Hindlimb muscle (tissue), 1 donor: ENCODE measurements around the gene KCNB1. TPM values are rescaled to one million over a fixed set of nuclear protein-coding genes. Genes with fewer than 3 reads are reported as not detected.
"Not testable (repeated sequence)": the region's sequence is repeated elsewhere in the genome, so short reads cannot be mapped to it uniquely, and the experiment has no call there.

Experiments
- DNase-seq: peaks from one replicate; pipeline ENCODE4 v3.0.0-alpha.2; 2013
- polyA plus RNA-seq: library from polyadenylated mRNA; unstranded; fragments of 120-200 nt; gene quantifications from one replicate; pipeline ENCODE4 v1.2.1, GENCODE V29; 2013; ENCODE audit not compliant: insufficient read length

The KCNB1 gene
- polyA plus RNA-seq, 1 donor, result 9.0 TPM

- no peak for DNase-seq
These were observed 49.9 kb downstream of the KCNB1 start for GRCh38 chr20:49432550-49432949.

- DNase-seq, result no peak
These were observed 51.1 kb downstream of the KCNB1 start for GRCh38 chr20:49431329-49431728.

DNA sequence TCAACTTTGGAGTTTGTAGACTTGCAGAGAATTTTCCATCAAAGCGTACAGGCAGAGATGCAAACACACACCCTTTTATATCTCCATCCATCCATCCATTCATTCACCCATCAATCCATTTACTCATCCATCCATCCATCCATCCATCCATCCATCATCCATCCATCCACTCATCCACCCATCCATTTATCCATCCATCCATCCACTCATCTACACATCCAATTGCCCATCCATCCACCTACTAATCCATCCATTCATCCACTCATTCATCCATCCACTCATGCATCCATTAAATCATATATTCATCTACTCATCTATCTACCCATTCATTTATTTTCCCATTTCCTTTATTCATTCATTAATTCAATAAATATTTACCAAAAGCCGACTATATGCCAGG is 52.1 kb downstream of the KCNB1 start:
- DNase-seq, result no peak

GRCh38 chr20:49427751-49428518 is 54.5 kb downstream of the KCNB1 start:
- DNase-seq, result peak; percentile 35

DNA sequence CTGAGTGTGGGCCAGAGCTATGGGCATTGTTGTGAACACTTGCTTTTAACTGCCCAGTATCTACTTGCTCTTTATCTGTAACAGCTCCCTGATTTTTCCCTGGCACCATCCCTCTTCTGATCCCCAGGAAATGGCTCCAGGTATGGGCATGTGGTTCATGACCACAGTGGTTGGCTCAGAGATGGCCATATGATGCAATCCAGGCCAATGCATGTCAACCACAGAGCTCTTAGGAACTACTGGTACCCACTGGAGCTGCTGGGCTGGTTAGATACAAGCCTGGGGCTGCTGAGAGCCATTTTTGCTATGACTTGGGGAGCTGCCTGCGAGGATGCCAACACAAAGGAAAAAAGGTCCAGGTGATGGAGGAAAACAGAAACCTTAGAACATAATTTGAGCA is 55.6 kb downstream of the KCNB1 start:
- no peak for DNase-seq

DNA sequence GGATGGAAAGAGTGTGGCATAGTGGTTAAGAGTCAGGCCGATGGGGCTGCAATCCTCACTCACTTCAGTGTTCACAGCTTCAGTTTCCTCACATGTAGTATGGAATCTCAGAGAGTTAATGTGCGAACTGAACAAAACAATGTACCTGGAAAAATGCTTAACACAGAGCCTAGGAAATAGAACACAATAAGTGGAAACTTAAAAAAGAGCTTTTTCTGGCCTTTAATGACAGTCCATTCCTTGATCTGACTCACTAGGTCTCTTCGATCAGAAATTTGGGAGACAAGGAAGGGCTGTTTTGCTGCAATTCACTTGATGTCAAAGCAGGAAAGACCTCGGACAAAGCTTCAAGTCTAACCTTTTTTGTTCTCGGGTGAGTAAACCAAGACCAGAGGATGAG is 56.1 kb downstream of the KCNB1 start:
- no peak for DNase-seq

DNA sequence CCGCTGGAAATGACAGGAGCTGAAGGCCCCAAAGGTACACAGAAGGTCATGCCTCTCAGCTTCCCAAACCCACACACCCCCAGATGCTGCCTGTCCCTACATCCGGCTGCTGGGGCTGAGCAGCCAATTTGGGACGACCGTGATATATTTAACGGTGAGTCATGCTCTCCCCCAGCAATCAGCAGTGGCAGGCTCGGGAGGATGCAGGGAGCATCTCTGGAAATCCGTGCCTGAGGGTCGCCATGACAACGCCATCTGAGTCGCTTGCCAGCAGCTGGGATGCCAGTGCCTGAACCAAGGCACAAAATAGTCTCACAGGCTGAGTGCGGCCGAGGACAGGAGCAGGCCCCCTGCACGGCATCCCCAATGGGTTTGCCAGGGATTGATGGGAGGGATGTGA is 57.9 kb downstream of the KCNB1 start:
- no peak for DNase-seq

- no peak for DNase-seq
These were observed 60.3 kb downstream of the KCNB1 start for GRCh38 chr20:49422161-49422560.

GRCh38 chr20:49420811-49421295 is 61.6 kb downstream of the KCNB1 start:
- DNase-seq, result no peak

DNA sequence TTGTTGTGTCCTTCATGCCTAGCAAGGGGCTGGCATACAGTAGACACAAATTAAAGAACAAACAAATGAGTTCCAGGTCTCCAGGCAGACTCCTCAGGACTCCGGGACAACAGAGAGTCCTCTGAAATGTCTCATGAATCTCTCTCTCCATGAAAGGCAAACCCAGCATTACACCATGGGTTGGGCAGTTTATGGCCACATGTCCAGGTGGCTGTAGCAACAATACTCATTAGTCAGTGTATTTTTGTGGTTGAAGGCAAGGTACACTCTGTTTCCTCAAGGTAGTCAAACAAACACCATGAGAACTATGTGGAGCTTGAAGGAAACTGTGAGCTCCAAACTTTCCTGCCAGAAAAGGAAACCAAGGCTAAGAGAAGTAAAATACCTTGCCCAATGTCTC is 62.2 kb downstream of the KCNB1 start:
- no peak for DNase-seq

DNA sequence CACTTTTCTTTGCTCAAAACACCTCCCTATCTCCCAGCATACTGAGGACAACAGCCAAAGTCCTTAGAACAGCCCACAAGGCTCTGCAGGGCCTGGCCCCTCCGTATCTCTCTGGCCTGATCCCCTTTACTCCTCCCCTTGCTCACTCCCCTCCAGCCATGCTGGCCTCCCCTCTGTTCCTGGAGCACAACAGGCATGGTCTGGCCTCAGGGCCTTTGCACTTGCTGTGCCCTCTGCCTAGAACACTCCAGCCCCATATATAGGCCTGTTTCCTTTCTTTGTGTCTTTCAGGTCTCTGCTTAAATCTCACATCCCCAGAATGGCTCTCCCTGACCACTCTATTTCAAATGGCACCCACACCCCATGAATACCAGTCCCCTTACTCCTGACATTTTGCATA is 62.7 kb downstream of the KCNB1 start:
- DNase-seq, result no peak

DNA sequence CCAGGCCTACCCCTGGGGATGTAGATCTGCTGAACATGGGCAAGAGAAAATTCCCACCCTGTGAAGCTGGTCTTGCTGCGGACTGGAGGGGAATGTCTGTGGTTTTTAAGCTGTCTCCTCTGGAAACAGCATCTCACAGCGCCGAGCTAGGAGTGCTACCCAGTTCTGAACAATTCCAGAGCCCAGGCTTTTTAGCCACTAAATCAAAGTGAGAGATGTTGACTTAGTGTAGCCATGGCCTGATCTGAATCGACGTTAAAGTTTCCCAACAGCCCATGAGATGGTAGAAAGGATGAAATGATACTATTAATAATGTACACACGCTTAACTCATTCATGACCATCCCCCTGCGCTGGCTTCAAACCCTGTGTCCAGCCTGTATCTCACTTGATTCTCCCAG is 63.7 kb downstream of the KCNB1 start:
- no peak for DNase-seq

DNA sequence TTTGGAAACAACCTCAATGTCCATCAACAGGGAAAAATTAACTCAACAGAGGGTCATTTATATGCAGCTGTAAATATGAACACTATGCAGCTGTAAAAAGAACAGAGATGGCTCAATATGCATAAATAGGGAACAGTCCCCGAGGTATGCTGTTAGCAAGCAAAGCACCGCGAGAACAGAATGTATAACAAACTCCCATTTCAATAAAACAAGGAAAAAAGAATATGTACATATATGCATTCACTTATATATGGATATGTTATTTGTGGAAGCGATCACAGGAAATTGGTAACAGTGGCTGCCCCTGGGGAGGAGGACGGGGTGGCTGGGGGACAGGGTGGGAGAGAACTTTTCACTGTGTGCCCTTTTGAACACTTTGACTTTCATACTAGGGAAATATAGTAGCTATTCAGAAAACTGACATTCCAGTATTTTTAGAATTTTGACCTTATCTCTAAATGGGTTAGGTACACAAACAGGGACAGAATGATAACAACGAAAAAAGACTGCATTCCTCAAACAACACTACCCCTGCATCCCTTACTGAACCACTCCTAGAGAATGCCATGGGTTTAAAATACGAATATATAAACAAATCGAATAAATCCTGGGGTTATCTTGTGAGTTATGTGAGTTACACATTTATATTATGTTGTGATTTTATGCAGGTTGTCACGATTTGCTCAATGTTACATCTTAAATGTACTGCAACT is 64.5 kb downstream of the KCNB1 start:
- no peak for DNase-seq

DNA sequence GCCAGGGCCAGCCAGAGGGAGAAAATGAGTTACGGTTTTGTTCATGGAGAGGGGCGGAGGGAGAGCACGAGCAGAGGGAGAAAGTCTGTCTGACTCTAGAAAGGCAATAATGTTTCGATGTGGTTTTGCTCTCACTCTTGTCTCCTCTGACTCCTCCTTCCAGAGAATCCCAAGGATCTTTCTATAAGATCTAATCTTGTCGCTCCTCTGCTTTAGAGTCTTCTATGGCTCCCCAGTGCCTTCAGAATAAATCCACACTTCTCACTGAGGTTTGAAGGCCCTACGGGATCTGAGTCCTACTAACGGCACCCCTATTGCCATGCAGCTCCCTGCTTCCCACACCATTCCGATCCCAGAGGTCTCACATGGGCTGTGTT is 66.8 kb downstream of the KCNB1 start:
- DNase-seq, result no peak

GRCh38 chr20:49415005-49415667 is 67.3 kb downstream of the KCNB1 start:
- DNase-seq, result no peak

GRCh38 chr20:49413677-49414076 is 68.8 kb downstream of the KCNB1 start:
- no peak for DNase-seq

DNA sequence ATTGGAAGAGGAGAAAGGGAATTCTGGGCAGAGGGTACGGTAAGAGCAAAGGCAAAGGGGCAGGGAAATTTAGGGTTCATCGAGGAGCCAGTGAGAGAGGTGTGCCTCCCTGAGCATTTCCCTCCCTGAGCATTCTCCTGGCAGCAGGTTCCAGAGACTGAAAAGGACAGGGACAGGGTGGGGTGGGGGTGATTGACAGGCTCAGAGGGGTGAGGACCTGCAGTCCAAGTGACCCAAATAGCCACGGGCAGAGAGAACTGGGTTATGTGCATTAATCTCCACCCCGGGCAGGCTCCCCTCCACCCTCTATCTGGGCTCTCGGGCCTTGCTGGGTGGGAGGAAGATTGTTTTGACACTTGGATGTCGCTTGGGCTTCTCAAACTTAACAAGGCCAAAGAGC is 69.5 kb downstream of the KCNB1 start:
- no peak for DNase-seq

GRCh38 chr20:49412254-49412653 is 70.2 kb downstream of the KCNB1 start:
- DNase-seq, result no peak

GRCh38 chr20:49411221-49411925 is 71.1 kb downstream of the KCNB1 start:
- DNase-seq, result no peak

DNA sequence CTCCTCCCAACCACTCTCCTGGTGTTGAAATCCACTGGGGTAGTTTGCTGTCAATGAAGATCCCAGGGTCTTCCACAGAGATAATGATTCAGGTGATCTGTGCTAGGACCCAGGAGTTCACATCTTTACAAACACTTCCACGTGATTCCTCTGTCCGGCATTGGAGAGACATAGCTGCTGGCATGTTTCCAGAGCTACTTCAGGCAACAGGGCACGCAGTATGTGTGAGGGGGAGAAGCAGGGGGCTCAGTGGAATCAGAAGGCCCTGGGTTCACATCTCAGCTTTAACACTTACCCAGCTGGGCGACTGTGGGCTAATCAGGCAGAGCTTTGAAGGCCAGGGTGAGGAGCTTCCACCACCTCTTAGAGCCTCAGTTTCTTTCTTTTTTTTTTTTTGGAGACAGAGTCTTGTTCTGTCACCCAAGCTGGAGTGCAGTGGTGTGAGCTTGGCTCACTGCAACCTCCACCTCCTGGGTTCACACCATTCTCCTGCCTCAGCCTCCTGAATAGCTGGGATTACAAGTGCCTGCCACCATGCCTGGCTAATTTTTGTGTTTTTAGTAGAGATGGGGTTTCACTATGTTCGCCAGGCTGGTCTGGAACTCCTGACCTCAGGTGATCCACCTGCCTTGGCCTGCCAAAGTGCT is 72.4 kb downstream of the KCNB1 start:
- not testable (repeated sequence) for DNase-seq

DNA sequence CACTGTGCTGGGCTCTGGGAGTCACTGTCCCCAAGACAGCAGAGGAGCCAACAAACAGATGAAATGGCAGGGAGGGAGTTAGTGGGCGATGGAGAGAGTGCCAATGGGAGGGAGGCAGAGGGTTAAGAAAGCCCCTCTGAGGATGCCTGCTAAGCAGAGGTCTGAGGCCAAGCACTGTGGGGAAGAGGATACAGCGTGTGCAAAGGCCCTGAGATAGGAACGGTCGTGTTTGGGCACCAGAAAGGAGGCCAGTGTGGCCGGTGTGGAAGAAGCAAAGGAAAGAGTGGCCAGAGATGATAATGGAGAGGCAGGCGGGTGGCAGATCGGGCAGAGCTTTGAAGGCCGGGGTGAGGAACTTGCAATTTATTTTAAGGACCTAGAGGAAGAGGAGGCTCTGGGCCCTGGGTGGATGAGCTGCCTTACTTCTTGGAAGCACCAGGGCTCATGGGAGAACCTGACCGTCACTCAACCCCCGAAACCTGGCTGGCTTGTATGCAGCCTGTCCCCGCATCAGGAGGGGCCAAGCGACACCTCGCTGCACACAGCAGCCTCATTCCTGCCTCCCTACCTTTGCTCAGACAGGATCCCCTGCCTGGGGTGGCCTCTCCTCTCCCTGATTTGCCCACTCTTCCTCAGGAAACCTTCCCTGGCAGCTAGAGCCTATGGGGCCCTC is 73.0 kb downstream of the KCNB1 start:
- no peak for DNase-seq
